NCI-H2196 (cell line): ENCODE measurements around the gene LRRIQ3.
"Not testable (repeated sequence)": the region's sequence is repeated elsewhere in the genome, so short reads cannot be mapped to it uniquely, and the experiment has no call there.

Source experiments
- DNase-seq: peaks from one replicate; lab custom pipeline; 2025; ENCODE audit not compliant: unreplicated experiment; lab: John Stamatoyannopoulos, UW

LRRIQ3 gene

GRCh38 chr1:74197657-74198552 lies at the start of gene LRRIQ3, which contains the start of gene FPGT:
LRRIQ3 (minus strand) TSS chr1:74198176; CDS start chr1:74183684, 14,492 bp downstream.
FPGT (plus strand) TSS chr1:74198242; CDS start chr1:74198279, 37 bp downstream.
- DNase-seq: peak; percentile 97

GRCh38 chr1:74246315-74246714 lies 48.3 kb upstream of the LRRIQ3 start:
- no peak for DNase-seq

GRCh38 chr1:74245168-74245772 lies 47.3 kb upstream of the LRRIQ3 start:
- DNase-seq: no peak

- DNase-seq: no peak
These were observed 39.8 kb upstream of the LRRIQ3 start for GRCh38 chr1:74237787-74238186.

- no peak for DNase-seq
These were observed 39.1 kb upstream of the LRRIQ3 start for GRCh38 chr1:74237035-74237434.

GRCh38 chr1:74236440-74236839 lies 38.5 kb upstream of the LRRIQ3 start:
- DNase-seq: no peak

GRCh38 chr1:74235153-74235552 lies 37.2 kb upstream of the LRRIQ3 start, which contains the start of gene TNNI3K:
TNNI3K (plus strand) TSS chr1:74235387; CDS start chr1:74235452, 65 bp downstream.
- DNase-seq: no peak

GRCh38 chr1:74223453-74223852 lies 25.5 kb upstream of the LRRIQ3 start:
- no peak for DNase-seq

GRCh38 chr1:74222701-74223100 lies 24.7 kb upstream of the LRRIQ3 start:
- no peak for DNase-seq

GRCh38 chr1:74215229-74215628 lies 17.3 kb upstream of the LRRIQ3 start:
- no peak for DNase-seq

- no peak for DNase-seq
These were observed 7.3 kb upstream of the LRRIQ3 start for GRCh38 chr1:74205266-74205665.

GRCh38 chr1:74199504-74199903 lies 1.5 kb upstream of the LRRIQ3 start:
- no peak for DNase-seq

- no peak for DNase-seq
These were observed 721 bp downstream of the LRRIQ3 start for GRCh38 chr1:74197255-74197654.

- no peak for DNase-seq
These were observed 2.6 kb downstream of the LRRIQ3 start for GRCh38 chr1:74195339-74195738.

- no peak for DNase-seq
These were observed 4.1 kb downstream of the LRRIQ3 start for GRCh38 chr1:74193908-74194307.

GRCh38 chr1:74180490-74180889 lies 17.5 kb downstream of the LRRIQ3 start:
- DNase-seq: no peak

GRCh38 chr1:74174423-74174822 lies 23.6 kb downstream of the LRRIQ3 start:
- not testable (repeated sequence) for DNase-seq

GRCh38 chr1:74162333-74162732 lies 35.6 kb downstream of the LRRIQ3 start:
- DNase-seq: no peak

GRCh38 chr1:74161497-74161896 lies 36.5 kb downstream of the LRRIQ3 start:
- DNase-seq: no peak

GRCh38 chr1:74160046-74160445 lies 37.9 kb downstream of the LRRIQ3 start:
- no peak for DNase-seq

GRCh38 chr1:74145086-74145485 lies 52.9 kb downstream of the LRRIQ3 start:
- no peak for DNase-seq

- DNase-seq: not testable (repeated sequence)
These were observed 80.6 kb downstream of the LRRIQ3 start for GRCh38 chr1:74117370-74117769.
